HL-60 (cell line): ENCODE results near the gene KCNAB1.

Experiments used
- CTCF ChIP-seq: IDR thresholded peaks from one replicate; pipeline ENCODE4 v1.5.1; 2011; ENCODE audit warnings: low read length, control low read depth, inconsistent platforms; ENCODE audit not compliant: insufficient read depth
- GABPA ChIP-seq: IDR thresholded peaks from 2 replicates; pipeline ENCODE4 v1.6.1; 2012; ENCODE audit warnings: low read depth
- POLR2AphosphoS5 ChIP-seq: IDR thresholded peaks from 2 replicates; pipeline ENCODE4 v1.6.1; 2012; ENCODE audit warnings: low read depth
- REST ChIP-seq: IDR thresholded peaks from 2 replicates; pipeline ENCODE4 v1.6.1; 2012; ENCODE audit warnings: low read depth; ENCODE audit not compliant: insufficient replicate concordance

GRCh38 chr3:156582532-156583183 lies 462.3 kb downstream of the KCNAB1 start:
- TF ChIP-seq CTCF (no peak), REST (no peak), POLR2AphosphoS5 (no peak), GABPA (no peak)
